Trophoblast cell (in vitro differentiated cells and primary cell): Measurements from ENCODE around the gene ZNF662.

ENCODE experiments used
- DNase-seq, 2 donors: peaks; one replicate each; pipeline ENCODE4 v3.0.0-alpha.2; 2016
- H2AFZ ChIP-seq: 2 replicates; pipeline ENCODE4 v1.6.1; 2013; ENCODE audit warnings: low read length, moderate library complexity, mild to moderate bottlenecking; ENCODE audit not compliant: insufficient read depth, poor library complexity
- H2AK5ac ChIP-seq: 2 replicates; pipeline ENCODE4 v1.6.1; 2013; ENCODE audit warnings: mild to moderate bottlenecking, low read length
- H2BK120ac ChIP-seq: 2 replicates; pipeline ENCODE4 v1.6.1; 2013; ENCODE audit warnings: low read length, mild to moderate bottlenecking, moderate library complexity; ENCODE audit not compliant: insufficient read depth, poor library complexity
- H2BK12ac ChIP-seq: 2 replicates; pipeline ENCODE4 v1.6.1; 2013; ENCODE audit warnings: mild to moderate bottlenecking, low read length, moderate library complexity
- H2BK5ac ChIP-seq: 2 replicates; pipeline ENCODE4 v1.6.1; 2013; ENCODE audit warnings: low read length, low read depth, moderate library complexity, mild to moderate bottlenecking; ENCODE audit not compliant: poor library complexity
- H3K14ac ChIP-seq: 2 replicates; pipeline ENCODE4 v1.6.1; 2013; ENCODE audit warnings: mild to moderate bottlenecking, low read length
- H3K18ac ChIP-seq: 2 replicates; pipeline ENCODE4 v1.6.1; 2013; ENCODE audit warnings: mild to moderate bottlenecking, low read length
- H3K23ac ChIP-seq: 2 replicates; pipeline ENCODE4 v1.6.1; 2013; ENCODE audit warnings: low read length
- H3K27ac ChIP-seq: 2 replicates; pipeline ENCODE4 v1.5.1; 2013; ENCODE audit warnings: low read depth, mild to moderate bottlenecking, inconsistent platforms, low read length, moderate library complexity
- H3K27me3 ChIP-seq: 2 replicates; pipeline ENCODE4 v1.6.1; 2013; ENCODE audit warnings: inconsistent platforms, mild to moderate bottlenecking, low read length, moderate library complexity; ENCODE audit not compliant: insufficient read depth
- H3K36me3 ChIP-seq, 2 experiments: 1 replicate in 1 of 2; 2 replicates in 1 of 2; pipeline ENCODE4 v1.6.1; 2013; ENCODE audit warnings: low read length in 2 of 2, mild to moderate bottlenecking in 2 of 2, moderate library complexity in 1 of 2; ENCODE audit not compliant: insufficient read depth in 2 of 2, control insufficient read depth in 1 of 2
- H3K4ac ChIP-seq: 2 replicates; pipeline ENCODE4 v1.6.1; 2013; ENCODE audit warnings: low read depth, mild to moderate bottlenecking, low read length, moderate library complexity
- H3K4me1 ChIP-seq, 2 experiments: 1 replicate in 1 of 2; 2 replicates in 1 of 2; pipeline ENCODE4 v1.6.1; 2013; ENCODE audit warnings: low read length in 2 of 2, mild to moderate bottlenecking in 2 of 2, moderate library complexity in 1 of 2; ENCODE audit not compliant: insufficient read depth in 2 of 2, control insufficient read depth in 1 of 2
- H3K4me2 ChIP-seq: 2 replicates; pipeline ENCODE4 v1.6.1; 2013; ENCODE audit warnings: inconsistent platforms, mild to moderate bottlenecking, low read length, moderate library complexity
- H3K4me3 ChIP-seq: 2 replicates; pipeline ENCODE4 v1.5.1; 2013; ENCODE audit warnings: mild to moderate bottlenecking, low read depth, low read length, inconsistent platforms
- H3K79me1 ChIP-seq: one replicate; pipeline ENCODE4 v1.6.1; 2013; ENCODE audit warnings: low read length
- H3K79me2 ChIP-seq: 2 replicates; pipeline ENCODE4 v1.6.1; 2013; ENCODE audit warnings: low read length, mild to moderate bottlenecking; ENCODE audit not compliant: control insufficient read depth, insufficient read depth, poor library complexity
- H3K9ac ChIP-seq: 2 replicates; pipeline ENCODE4 v1.6.1; 2013; ENCODE audit warnings: mild to moderate bottlenecking, low read length
- H3K9me3 ChIP-seq: 2 replicates; pipeline ENCODE4 v1.6.1; 2013; ENCODE audit warnings: low read depth, mild to moderate bottlenecking, control low read depth, inconsistent platforms, low read length; ENCODE audit not compliant: insufficient read depth
- H4K12ac ChIP-seq: 2 replicates; pipeline ENCODE4 v1.6.1; 2013; ENCODE audit warnings: low read depth, mild to moderate bottlenecking, low read length, moderate library complexity
- H4K8ac ChIP-seq: 2 replicates; pipeline ENCODE4 v1.6.1; 2013; ENCODE audit warnings: low read depth, mild to moderate bottlenecking, low read length, moderate library complexity
- H4K91ac ChIP-seq: one replicate; pipeline ENCODE4 v1.6.1; 2013; ENCODE audit warnings: low read depth, mild to moderate bottlenecking, low read length, moderate library complexity
- WGBS: extraction: QIAGEN DNeasy Blood & Tissue Kit; methylation state at CpG from one replicate; pipeline ENCODE4 v1.1.7; 2013; ENCODE audit warnings: missing lambda C conversion rate; ENCODE audit not compliant: insufficient read length, insufficient coverage; ENCODE audit errors: extremely low coverage; 5-methylcytosine and 5-hydroxymethylcytosine counted together

The ZNF662 gene

GRCh38 chr3:42963269-42963668 lies 57.3 kb downstream of the ZNF662 start:
- Histone ChIP-seq H2BK12ac (no peak overlapping the region), H3K27me3 (no peaks in the 10 kb centered on the region), H4K12ac (no peak overlapping the region), H3K27ac (no peak overlapping the region), H3K79me1 (no peaks in the 10 kb centered on the region), H3K4me1 (no peaks in the 10 kb centered on the region), H3K23ac (no peak overlapping the region), H3K4me2 (no peak overlapping the region), H3K36me3 (no peaks in the 10 kb centered on the region), H3K4me3 (no peak overlapping the region), H2BK5ac (no peak overlapping the region), H3K18ac (no peak overlapping the region), H2AFZ (no peak overlapping the region), H3K4ac (no peak overlapping the region), H3K79me2 (no peaks in the 10 kb centered on the region), H2AK5ac (no peak overlapping the region), H3K9me3 (no peaks in the 10 kb centered on the region), H3K9ac (no peak overlapping the region), H2BK120ac (no peak overlapping the region), H3K14ac (no peak overlapping the region), H4K91ac (no peak overlapping the region), H4K8ac (no peak overlapping the region)
- DNase-seq = no peak
- no CpG with 5 or more reads among the region's 2 CpGs for WGBS

GRCh38 chr3:42964266-42964665 lies 58.3 kb downstream of the ZNF662 start:
- H2BK12ac ChIP-seq = no peak overlapping the region
- H2BK5ac ChIP-seq = no peak overlapping the region
- no peak overlapping the region for H3K14ac ChIP-seq
- no peaks in the 10 kb centered on the region for H3K36me3 ChIP-seq
- no peak overlapping the region for H3K27ac ChIP-seq
- no peak overlapping the region for H3K23ac ChIP-seq
- H3K79me1 ChIP-seq = no peaks in the 10 kb centered on the region
- no peaks in the 10 kb centered on the region for H3K27me3 ChIP-seq
- no peak overlapping the region for H3K4ac ChIP-seq
- H4K8ac ChIP-seq = no peak overlapping the region
- H3K4me1 ChIP-seq = no peaks in the 10 kb centered on the region
- no peak overlapping the region for H4K91ac ChIP-seq
- no CpG with 5 or more reads among the region's 4 CpGs for WGBS
- no peak overlapping the region for H2AK5ac ChIP-seq
- H3K79me2 ChIP-seq = no peaks in the 10 kb centered on the region
- H3K9ac ChIP-seq = no peak overlapping the region
- H2BK120ac ChIP-seq = no peak overlapping the region
- no peak overlapping the region for H4K12ac ChIP-seq
- no peak overlapping the region for H3K4me3 ChIP-seq
- H2AFZ ChIP-seq = no peak overlapping the region
- no peak overlapping the region for H3K4me2 ChIP-seq
- no peak overlapping the region for H3K18ac ChIP-seq
- H3K9me3 ChIP-seq = no peaks in the 10 kb centered on the region
- DNase-seq = no peak
